ENCODE measurements around the gene MACROH2A1. TPM values are rescaled to one million over a fixed set of nuclear protein-coding genes. Genes with fewer than 3 reads are reported as not detected.
A peak's percentile ranks its signal among the peaks of the same experiment; 100 is the strongest.

The MACROH2A1 gene
- total and polyA plus RNA-seq, 9 of the 15 experiments (the other 6 are each of a cell fraction or from before 2014, with no cell fraction given): 44.9 to 289 (median 193) TPM

GRCh38 chr5:135398855-135399793, at the start of gene MACROH2A1 (continued):
- TF ChIP-seq ZNF592 (IDR thresholded peaks at IDR 0.05): peak; percentile 96
- TF ChIP-seq MAZ (CRISPR knock-in tag; conservative IDR thresholded peaks at IDR 0.05 in 1 of 2, IDR thresholded peaks at IDR 0.05 in 1 of 2): peak in 1 of 2 experiments; percentile 77; a peak in 2 of 4 replicates
- TF ChIP-seq NFIC (IDR thresholded peaks at IDR 0.05): peak; percentile 8; the same call in 1 of the 2 replicates
- no peak for TF ChIP-seq PATZ1 (CRISPR knock-in tag; IDR thresholded peaks at IDR 0.05; ENCODE audit: borderline replicate concordance)
- TF ChIP-seq ZNF23 (CRISPR knock-in tag; IDR thresholded peaks at IDR 0.05): no peak
- no peak for TF ChIP-seq ZBTB33 (CRISPR knock-in tag; IDR thresholded peaks at IDR 0.05)
- no peak for TF ChIP-seq STAT5A (IDR thresholded peaks at IDR 0.05; ENCODE audit: borderline replicate concordance, low read length)
- TF ChIP-seq ZBTB11 (CRISPR knock-in tag; IDR thresholded peaks at IDR 0.05): peak in 1 of 3 experiments; percentile 76; a peak in 2 of 6 replicates
- no peak for TF ChIP-seq RUNX1 (IDR thresholded peaks at IDR 0.05; ENCODE audit: low read depth)
- peak; percentile 92 for TF ChIP-seq SMAD4 (CRISPR knock-in tag; conservative IDR thresholded peaks at IDR 0.05)
- 0 out of 2 replicates have a peak, but pooled peaks have one; percentile 29 for TF ChIP-seq ELF1 (tag; IDR thresholded peaks at IDR 0.05)
- peak; percentile 41; the same call in 1 of the 2 replicates for TF ChIP-seq MBD2 (IDR thresholded peaks at IDR 0.05; ENCODE audit: borderline replicate concordance, low read depth)
- TF ChIP-seq PHF8 (IDR thresholded peaks at IDR 0.05; ENCODE audit: borderline replicate concordance, low read length): peak; percentile 87; the same call in 1 of the 2 replicates

Data from K562 (cell line).